IMR-90 (cell line): ENCODE data around the gene ADGRD1. TPM values are rescaled to one million over a fixed set of nuclear protein-coding genes. Genes with fewer than 3 reads are reported as not detected.

Experiments
- ATAC-seq: fragments of 200-7000 bp; cut with Tn5 transposase; 2 replicates; pipeline ENCODE4 v1.9.1; 2020; ENCODE audit warnings: low read depth, mild to moderate bottlenecking, moderate library complexity
- BruUV-seq: library from RNA; stranded (reverse); fragments of 400-500 nt; replicated peaks from 2 replicates; lab custom pipeline; 2021; lab: Mats Ljungman, UMichigan
- CTCF ChIA-PET: fragments of 300-600 bp; formaldehyde crosslinking; extraction: SDS; loops from one replicate; lab custom pipeline; 2021; ENCODE audit warnings: antibody characterized with exemption; lab: Yijun Ruan, JAX
- POLR2A ChIA-PET: fragments of 300-600 bp; sonication (Branson Sonifier 250); formaldehyde crosslinking; loops from one replicate; lab custom pipeline; 2022; ENCODE audit warnings: antibody characterized with exemption; ENCODE audit not compliant: unreplicated experiment; lab: Charles Lee
- DNase-seq: peaks from one replicate; pipeline ENCODE4 v3.0.0; 2013
- H2AFZ ChIP-seq: replicated peaks from 2 replicates; pipeline ENCODE3; 2013; ENCODE audit warnings: low read length, mild to moderate bottlenecking; ENCODE audit not compliant: poor library complexity
- H2AK5ac ChIP-seq: 2 replicates; pipeline ENCODE4 v1.6.1; 2013; ENCODE audit warnings: low read depth, low read length, inconsistent platforms
- H2AK9ac ChIP-seq: replicated peaks from 2 replicates; pipeline ENCODE3; 2013; ENCODE audit warnings: mild to moderate bottlenecking, low read depth, low read length, moderate library complexity; ENCODE audit not compliant: poor library complexity
- H2BK120ac ChIP-seq: 2 replicates; pipeline ENCODE4 v1.6.1; 2013; ENCODE audit warnings: low read depth, low read length, inconsistent platforms
- H2BK15ac ChIP-seq: 3 replicates; pipeline ENCODE4 v1.6.1; 2013; ENCODE audit warnings: low read depth, low read length, inconsistent platforms
- H2BK20ac ChIP-seq: 2 replicates; pipeline ENCODE4 v1.6.1; 2013; ENCODE audit warnings: low read depth, mild to moderate bottlenecking, inconsistent platforms, low read length, moderate library complexity
- H2BK5ac ChIP-seq: 2 replicates; pipeline ENCODE4 v1.6.1; 2013; ENCODE audit warnings: mild to moderate bottlenecking, low read depth, low read length, inconsistent platforms; ENCODE audit not compliant: poor library complexity, severe bottlenecking
- H3K14ac ChIP-seq: replicated peaks from 2 replicates; pipeline ENCODE4 v1.6.1; 2013; ENCODE audit warnings: low read depth, low read length, inconsistent platforms
- H3K18ac ChIP-seq: 2 replicates; pipeline ENCODE4 v1.6.1; 2013; ENCODE audit warnings: low read depth, low read length, control low read depth
- H3K23ac ChIP-seq: 2 replicates; pipeline ENCODE4 v1.6.1; 2013; ENCODE audit warnings: low read depth, low read length, inconsistent platforms
- H3K27ac ChIP-seq: 2 replicates; pipeline ENCODE4 v1.5.1; 2013; ENCODE audit warnings: mild to moderate bottlenecking, control low read depth, low read length; ENCODE audit not compliant: insufficient read depth
- H3K27me3 ChIP-seq: 2 replicates; pipeline ENCODE4 v1.6.1; 2013; ENCODE audit warnings: low read length; ENCODE audit not compliant: control insufficient read depth, insufficient read depth
- H3K36me3 ChIP-seq: 2 replicates; pipeline ENCODE4 v1.6.1; 2013; ENCODE audit warnings: low read length, mixed read lengths; ENCODE audit not compliant: control insufficient read depth, insufficient read depth
- H3K4ac ChIP-seq: 2 replicates; pipeline ENCODE4 v1.6.1; 2013; ENCODE audit warnings: low read depth, low read length, inconsistent platforms
- H3K4me1 ChIP-seq: 2 replicates; pipeline ENCODE4 v1.6.1; 2013; ENCODE audit warnings: low read length, mixed read lengths; ENCODE audit not compliant: control insufficient read depth, insufficient read depth
- H3K4me2 ChIP-seq: 2 replicates; pipeline ENCODE4 v1.6.1; 2013; ENCODE audit warnings: low read depth, mild to moderate bottlenecking, control low read depth, low read length, moderate library complexity
- H3K4me3 ChIP-seq: 2 replicates; pipeline ENCODE4 v1.5.1; 2013; ENCODE audit warnings: low read depth, mild to moderate bottlenecking, control low read depth, low read length, moderate library complexity; ENCODE audit not compliant: insufficient read depth
- H3K56ac ChIP-seq: 2 replicates; pipeline ENCODE4 v1.6.1; 2013; ENCODE audit warnings: low read length, inconsistent platforms; ENCODE audit not compliant: insufficient read depth; ENCODE audit errors: extremely low read depth
- H3K79me1 ChIP-seq, 2 experiments: 2 replicates each; pipeline ENCODE4 v1.6.1; 2013; ENCODE audit warnings: low read length in 2 of 2, inconsistent platforms in 1 of 2, low read depth in 1 of 2
- H3K9ac ChIP-seq: 2 replicates; pipeline ENCODE4 v1.6.1; 2013; ENCODE audit warnings: low read depth, low read length, control low read depth
- H3K9me1 ChIP-seq: 2 replicates; pipeline ENCODE4 v1.6.1; 2013; ENCODE audit warnings: low read length, inconsistent platforms; ENCODE audit not compliant: insufficient read depth
- H3K9me3 ChIP-seq: 2 replicates; pipeline ENCODE4 v1.6.1; 2013; ENCODE audit warnings: low read length; ENCODE audit not compliant: control insufficient read depth, insufficient read depth
- H4K20me1 ChIP-seq: 2 replicates; pipeline ENCODE4 v1.6.1; 2013; ENCODE audit warnings: low read length, inconsistent platforms; ENCODE audit not compliant: insufficient read depth
- H4K5ac ChIP-seq: 2 replicates; pipeline ENCODE4 v1.6.1; 2013; ENCODE audit warnings: mild to moderate bottlenecking, low read depth, low read length, control low read depth
- H4K8ac ChIP-seq, 2 experiments: 2 replicates each; pipeline ENCODE4 v1.6.1; 2013; ENCODE audit warnings: low read depth in 2 of 2, low read length in 2 of 2, control low read depth in 1 of 2, inconsistent platforms in 1 of 2
- H4K91ac ChIP-seq: 2 replicates; pipeline ENCODE4 v1.6.1; 2013; ENCODE audit warnings: low read depth, low read length, inconsistent platforms; ENCODE audit not compliant: insufficient read depth
- BHLHE40 ChIP-seq: fragments of 150-350 bp; IDR thresholded peaks from 2 replicates; pipeline ENCODE4 v1.6.1; 2016; ENCODE audit warnings: mild to moderate bottlenecking, low read depth, low read length
- CEBPB ChIP-seq: IDR thresholded peaks from 2 replicates; pipeline ENCODE4 v1.6.1; 2012; ENCODE audit warnings: low read depth, low read length, improper control_type of control experiment
- CHD1 ChIP-seq: IDR thresholded peaks from 2 replicates; pipeline ENCODE4 v1.6.1; 2012; ENCODE audit warnings: low read depth, low read length, improper control_type of control experiment
- CTCF ChIP-seq: conservative IDR thresholded peaks from 2 replicates; pipeline ENCODE4 v1.5.1; 2012; ENCODE audit warnings: mild to moderate bottlenecking, low read depth, low read length, improper control_type of control experiment
- ELK1 ChIP-seq: fragments of 150-350 bp; IDR thresholded peaks from 2 replicates; pipeline ENCODE4 v1.6.1; 2016; ENCODE audit warnings: low read depth, mild to moderate bottlenecking, low read length, moderate library complexity, borderline replicate concordance
- FOS ChIP-seq: fragments of 150-350 bp; IDR thresholded peaks from 2 replicates; pipeline ENCODE4 v1.6.1; 2016; ENCODE audit warnings: low read depth, low read length
- MAFK ChIP-seq: IDR thresholded peaks from 2 replicates; pipeline ENCODE4 v1.6.1; 2012; ENCODE audit warnings: low read depth, low read length, improper control_type of control experiment
- MAZ ChIP-seq: IDR thresholded peaks from 2 replicates; pipeline ENCODE4 v1.6.1; 2012; ENCODE audit warnings: low read depth, mild to moderate bottlenecking, low read length, improper control_type of control experiment, moderate library complexity, borderline replicate concordance
- MXI1 ChIP-seq: IDR thresholded peaks from 2 replicates; pipeline ENCODE4 v1.6.1; 2012; ENCODE audit warnings: low read depth, mild to moderate bottlenecking, low read length, moderate library complexity, borderline replicate concordance
- NFE2L2 ChIP-seq: fragments of 150-350 bp; IDR thresholded peaks from 2 replicates; pipeline ENCODE4 v1.6.1; 2016; ENCODE audit warnings: low read depth, mild to moderate bottlenecking, low read length
- POLR2A ChIP-seq: IDR thresholded peaks from 2 replicates; pipeline ENCODE4 v1.6.1; 2012; ENCODE audit warnings: mild to moderate bottlenecking, low read depth, low read length
- RAD21 ChIP-seq: IDR thresholded peaks from 2 replicates; pipeline ENCODE4 v1.6.1; 2012; ENCODE audit warnings: low read length, improper control_type of control experiment
- RCOR1 ChIP-seq: IDR thresholded peaks from 2 replicates; pipeline ENCODE4 v1.6.1; 2012; ENCODE audit warnings: mild to moderate bottlenecking, low read length, improper control_type of control experiment; ENCODE audit not compliant: insufficient replicate concordance
- RFX5 ChIP-seq: IDR thresholded peaks from 2 replicates; pipeline ENCODE4 v1.8.0; 2012; ENCODE audit warnings: low read depth, mild to moderate bottlenecking, low read length, moderate library complexity
- SMC3 ChIP-seq: fragments of 150-350 bp; IDR thresholded peaks from 2 replicates; pipeline ENCODE4 v1.6.1; 2016; ENCODE audit warnings: low read depth, mild to moderate bottlenecking, antibody characterized with exemption, low read length, moderate library complexity
- USF2 ChIP-seq: fragments of 150-350 bp; IDR thresholded peaks from 2 replicates; pipeline ENCODE4 v1.6.1; 2017; ENCODE audit warnings: mild to moderate bottlenecking, antibody characterized with exemption, low read length, low read depth
- WGBS, 2 experiments: methylation state at CpG; one replicate each; pipeline versions ENCODE4 v1.1.5 to v1.1.7; 2013; ENCODE audit warnings: missing lambda C conversion rate in 2 of 2; ENCODE audit not compliant: insufficient read length in 1 of 2; ENCODE audit errors: extremely low coverage in 2 of 2; 5-methylcytosine and 5-hydroxymethylcytosine counted together
- dilution Hi-C: fragments of 300-500 bp; cut with HindIII; formaldehyde crosslinking; loops from one replicate; pipeline ENCODE4 v1.14.3; 2018; ENCODE audit warnings: low sequenced_read_pairs; ENCODE audit not compliant: unreplicated experiment
- in situ Hi-C: fragments of 300-500 bp; cut with MboI; formaldehyde crosslinking; loops from 3 replicates; pipeline ENCODE4 v1.14.3; 2019; ENCODE audit warnings: low sequenced_read_pairs, inconsistent platforms, mixed read lengths
- intact Hi-C: fragments of 100-400 bp; cut with micrococcal nuclease; formaldehyde crosslinking; loops from 2 replicates; pipeline ENCODE4 v1.10.0; 2022
- polyA plus RNA-seq, 3 experiments: library from polyadenylated mRNA; depleted of rRNA; stranded (reverse); fragments of >200 nt; gene quantifications; 2 replicates each; pipeline ENCODE4 v1.2.3, GENCODE V29; 2012; ENCODE audit warnings: low replicate concordance in 1 of 3
- total RNA-seq: library from RNA; depleted of rRNA; stranded (reverse); fragments of >200 nt; gene quantifications from 2 replicates; pipeline ENCODE4 v1.2.3, GENCODE V29; 2012

The ADGRD1 gene
- total and polyA plus RNA-seq, 2 of the 4 experiments (the other 2 are of a cell fraction) = not detected

GRCh38 chr12:131167334-131167733 is 213.6 kb downstream of the ADGRD1 start:
- intact Hi-C loops (no loop called here), in situ Hi-C loops (no loop called here), dilution Hi-C loops (no loop called here)
- Histone ChIP-seq H2AK5ac (no peak overlapping the region), H4K5ac (no peak overlapping the region), H3K4me3 (no peak overlapping the region), H2BK15ac (no peak overlapping the region), H2AK9ac (no peak overlapping the region), H2AFZ (no peak overlapping the region), H3K4me2 (no peak overlapping the region), H3K9me1 (no peaks in the 10 kb centered on the region), H4K20me1 (no peaks in the 10 kb centered on the region), H2BK120ac (no peak overlapping the region), H3K56ac (no peak overlapping the region), H3K18ac (no peak overlapping the region), H4K8ac (no peak overlapping the region), H3K27me3 (no peaks in the 10 kb centered on the region), H4K91ac (no peak overlapping the region), H3K23ac (no peak overlapping the region), H3K9me3 (peaks cover 20% of the 10 kb centered on the region), H3K27ac (no peak overlapping the region), H3K79me1 (no peaks in the 10 kb centered on the region), H3K9ac (no peak overlapping the region), H3K14ac (no peak overlapping the region), H3K4me1 (no peaks in the 10 kb centered on the region), H3K4ac (no peak overlapping the region), H3K36me3 (no peaks in the 10 kb centered on the region), H2BK20ac (no peak overlapping the region), H2BK5ac (no peak overlapping the region)
- ChIA-PET POLR2A (no interaction called here), CTCF (no interaction called here)
- TF ChIP-seq MXI1 = no peak
- no peak for TF ChIP-seq SMC3
- no peak for TF ChIP-seq MAFK
- no peak for TF ChIP-seq RAD21
- no peak for TF ChIP-seq NFE2L2
- no peak for TF ChIP-seq POLR2A
- TF ChIP-seq BHLHE40 = no peak
- TF ChIP-seq RCOR1 = no peak
- TF ChIP-seq FOS = no peak
- TF ChIP-seq CTCF = no peak
- no peak for TF ChIP-seq USF2
- TF ChIP-seq CEBPB = no peak
- no peak for TF ChIP-seq ELK1
- no peak for TF ChIP-seq MAZ
- TF ChIP-seq CHD1 = no peak
- TF ChIP-seq RFX5 = no peak
- no CpG with 5 or more reads among the region's 5 CpGs for WGBS, 2 experiments
- no peak for ATAC-seq
- no TSS peak for BruUV-seq
- no peak for DNase-seq
